ENCODE results near the gene GSPT1.
A peak's percentile ranks its signal among the peaks of the same experiment; 100 is the strongest.
"Not testable (repeated sequence)": the region's sequence is repeated elsewhere in the genome, so short reads cannot be mapped to it uniquely, and the experiment has no call there.

The GSPT1 gene

GRCh38 chr16:11950388-11950787 lies 34.6 kb upstream of the GSPT1 start:
- H3K27ac ChIP-seq (ENCODE audit: low read length): no peak overlapping the region

GRCh38 chr16:11949527-11949926 lies 33.8 kb upstream of the GSPT1 start:
- Histone ChIP-seq H4K20me1 (ENCODE audit: insufficient read depth, low read length) (no peaks in the 10 kb centered on the region), H3K9ac (ENCODE audit: low read depth, low read length) (no peak overlapping the region), H3K36me3 (ENCODE audit: insufficient read depth, low read length) (no peaks in the 10 kb centered on the region), H3K4me2 (ENCODE audit: insufficient read depth, low read length) (no peak overlapping the region), H3K27me3 (ENCODE audit: insufficient read depth, low read length, poor library complexity) (no peaks in the 10 kb centered on the region), H3K4me3 (ENCODE audit: low read depth in 1 of 2, low read length in 2 of 2) (no peak overlapping the region), H2AFZ (ENCODE audit: low read depth, low read length) (no peak overlapping the region), H3K4me1 (ENCODE audit: insufficient read depth, low read length) (no peaks in the 10 kb centered on the region), H3K9me3 (ENCODE audit: insufficient read depth, low read length, severe bottlenecking) (no peaks in the 10 kb centered on the region), H3K79me2 (ENCODE audit: insufficient read depth, low read length) (no peaks in the 10 kb centered on the region), H3K27ac (ENCODE audit: low read length) (no peak overlapping the region)
- ATAC-seq (ENCODE audit: insufficient read depth, low read depth) (peak; percentile 59), DNase-seq (peak; percentile 24)
- TF ChIP-seq EZH2 (IDR thresholded peaks at IDR 0.05; ENCODE audit: borderline replicate concordance, low read depth, low read length, severe bottlenecking): no peak
- peak; percentile 65 for TF ChIP-seq CTCF (IDR thresholded peaks at IDR 0.05; ENCODE audit: borderline replicate concordance, extremely low read depth, low read length, poor library complexity, severe bottlenecking)

More at GRCh38 chr16:11950388-11950787, 34.6 kb upstream of the GSPT1 start:
- Histone ChIP-seq H3K9ac (ENCODE audit: low read depth, low read length) (no peak overlapping the region), H3K9me3 (ENCODE audit: insufficient read depth, low read length, severe bottlenecking) (no peaks in the 10 kb centered on the region), H4K20me1 (ENCODE audit: insufficient read depth, low read length) (no peaks in the 10 kb centered on the region), H2AFZ (ENCODE audit: low read depth, low read length) (no peak overlapping the region), H3K27me3 (ENCODE audit: insufficient read depth, low read length, poor library complexity) (no peaks in the 10 kb centered on the region), H3K79me2 (ENCODE audit: insufficient read depth, low read length) (no peaks in the 10 kb centered on the region), H3K4me2 (ENCODE audit: insufficient read depth, low read length) (no peak overlapping the region), H3K4me1 (ENCODE audit: insufficient read depth, low read length) (no peaks in the 10 kb centered on the region), H3K4me3 (ENCODE audit: low read depth in 1 of 2, low read length in 2 of 2) (no peak overlapping the region), H3K36me3 (ENCODE audit: insufficient read depth, low read length) (no peaks in the 10 kb centered on the region)
- ATAC-seq (ENCODE audit: insufficient read depth, low read depth) (no peak), DNase-seq (no peak)
- no peak for TF ChIP-seq CTCF (IDR thresholded peaks at IDR 0.05; ENCODE audit: borderline replicate concordance, extremely low read depth, low read length, poor library complexity, severe bottlenecking)
- no peak for TF ChIP-seq EZH2 (IDR thresholded peaks at IDR 0.05; ENCODE audit: borderline replicate concordance, low read depth, low read length, severe bottlenecking)

- Histone ChIP-seq H3K4me1 (ENCODE audit: insufficient read depth, low read length) (no peaks in the 10 kb centered on the region), H3K36me3 (ENCODE audit: insufficient read depth, low read length) (no peaks in the 10 kb centered on the region), H3K9me3 (ENCODE audit: insufficient read depth, low read length, severe bottlenecking) (no peaks in the 10 kb centered on the region), H3K4me3 (ENCODE audit: low read depth in 1 of 2, low read length in 2 of 2) (no peak overlapping the region), H3K27me3 (ENCODE audit: insufficient read depth, low read length, poor library complexity) (no peaks in the 10 kb centered on the region), H4K20me1 (ENCODE audit: insufficient read depth, low read length) (no peaks in the 10 kb centered on the region), H3K79me2 (ENCODE audit: insufficient read depth, low read length) (no peaks in the 10 kb centered on the region), H3K4me2 (ENCODE audit: insufficient read depth, low read length) (no peak overlapping the region), H3K9ac (ENCODE audit: low read depth, low read length) (no peak overlapping the region), H2AFZ (ENCODE audit: low read depth, low read length) (no peak overlapping the region), H3K27ac (ENCODE audit: low read length) (no peak overlapping the region)
- no peak for ATAC-seq (ENCODE audit: insufficient read depth, low read depth)
- TF ChIP-seq EZH2 (IDR thresholded peaks at IDR 0.05; ENCODE audit: borderline replicate concordance, low read depth, low read length, severe bottlenecking) (no peak), CTCF (IDR thresholded peaks at IDR 0.05; ENCODE audit: borderline replicate concordance, extremely low read depth, low read length, poor library complexity, severe bottlenecking) (no peak)
- DNase-seq: no peak
Measured at GRCh38 chr16:11948819-11949218, 33.1 kb upstream of the GSPT1 start.

GRCh38 chr16:11946433-11946832 lies 30.7 kb upstream of the GSPT1 start:
- no peaks in the 10 kb centered on the region for H4K20me1 ChIP-seq (ENCODE audit: insufficient read depth, low read length)
- no peaks in the 10 kb centered on the region for H3K9me3 ChIP-seq (ENCODE audit: insufficient read depth, low read length, severe bottlenecking)
- no peak overlapping the region for H3K4me3 ChIP-seq (ENCODE audit: low read depth in 1 of 2, low read length in 2 of 2)
- no peaks in the 10 kb centered on the region for H3K79me2 ChIP-seq (ENCODE audit: insufficient read depth, low read length)
- DNase-seq: no peak
- no peak overlapping the region for H3K27ac ChIP-seq (ENCODE audit: low read length)
- TF ChIP-seq EZH2 (IDR thresholded peaks at IDR 0.05; ENCODE audit: borderline replicate concordance, low read depth, low read length, severe bottlenecking): no peak
- TF ChIP-seq CTCF (IDR thresholded peaks at IDR 0.05; ENCODE audit: borderline replicate concordance, extremely low read depth, low read length, poor library complexity, severe bottlenecking): no peak
- no peak overlapping the region for H3K9ac ChIP-seq (ENCODE audit: low read depth, low read length)
- no peaks in the 10 kb centered on the region for H3K36me3 ChIP-seq (ENCODE audit: insufficient read depth, low read length)
- no peak for ATAC-seq (ENCODE audit: insufficient read depth, low read depth)
- H2AFZ ChIP-seq (ENCODE audit: low read depth, low read length): no peak overlapping the region
- no peaks in the 10 kb centered on the region for H3K27me3 ChIP-seq (ENCODE audit: insufficient read depth, low read length, poor library complexity)
- H3K4me2 ChIP-seq (ENCODE audit: insufficient read depth, low read length): no peak overlapping the region
- no peaks in the 10 kb centered on the region for H3K4me1 ChIP-seq (ENCODE audit: insufficient read depth, low read length)

- H3K27ac ChIP-seq (ENCODE audit: low read length); H3K36me3 ChIP-seq (ENCODE audit: insufficient read depth, low read length); H3K4me2 ChIP-seq (ENCODE audit: insufficient read depth, low read length); H3K9ac ChIP-seq (ENCODE audit: low read depth, low read length); ATAC-seq (ENCODE audit: insufficient read depth, low read depth); H2AFZ ChIP-seq (ENCODE audit: low read depth, low read length); H3K4me1 ChIP-seq (ENCODE audit: insufficient read depth, low read length); H3K4me3 ChIP-seq (ENCODE audit: low read depth in 1 of 2, low read length in 2 of 2); H3K9me3 ChIP-seq (ENCODE audit: insufficient read depth, low read length, severe bottlenecking); H3K27me3 ChIP-seq (ENCODE audit: insufficient read depth, low read length, poor library complexity); H3K79me2 ChIP-seq (ENCODE audit: insufficient read depth, low read length); H4K20me1 ChIP-seq (ENCODE audit: insufficient read depth, low read length); DNase-seq: not testable (repeated sequence)
Measured at GRCh38 chr16:11941945-11942344, 26.2 kb upstream of the GSPT1 start, which contains the start of gene NPIPB2. Gene NPIPB2, minus strand, starts transcription at chr16:11942045. Its CDS starts 0 bp downstream, at chr16:11942045.

Measured in DND-41 (cell line).